Measurements from ENCODE around the gene PIP4K2C.

The PIP4K2C gene

GRCh38 chr12:57606821-57607220 is 15.8 kb downstream of the PIP4K2C start:
- no peak for DNase-seq (ENCODE audit: extremely low read depth, low read depth)
- TF ChIP-seq CTCF (IDR thresholded peaks at IDR 0.05; ENCODE audit: low read depth, low read length): no peak

- no peak for DNase-seq (ENCODE audit: extremely low read depth, low read depth)
- no peak for TF ChIP-seq CTCF (IDR thresholded peaks at IDR 0.05; ENCODE audit: low read depth, low read length)
These were observed 17.1 kb downstream of the PIP4K2C start for GRCh38 chr12:57607958-57608663.

GRCh38 chr12:57609101-57609780 is 18.2 kb downstream of the PIP4K2C start:
- TF ChIP-seq CTCF (IDR thresholded peaks at IDR 0.05; ENCODE audit: low read depth, low read length): no peak
- no peak for DNase-seq (ENCODE audit: extremely low read depth, low read depth)

GRCh38 chr12:57609781-57610553 is 19.0 kb downstream of the PIP4K2C start:
- TF ChIP-seq CTCF (IDR thresholded peaks at IDR 0.05; ENCODE audit: low read depth, low read length): no peak
- no peak for DNase-seq (ENCODE audit: extremely low read depth, low read depth)

- no peak for TF ChIP-seq CTCF (IDR thresholded peaks at IDR 0.05; ENCODE audit: low read depth, low read length)
- DNase-seq (ENCODE audit: extremely low read depth, low read depth): no peak
These were observed 19.6 kb downstream of the PIP4K2C start for GRCh38 chr12:57610554-57611107.

- DNase-seq (ENCODE audit: extremely low read depth, low read depth): no peak
- TF ChIP-seq CTCF (IDR thresholded peaks at IDR 0.05; ENCODE audit: low read depth, low read length): no peak
These were observed 20.3 kb downstream of the PIP4K2C start, which contains the start of gene ARHGEF25 for GRCh38 chr12:57611108-57611826. Gene ARHGEF25 (plus strand): TSS chr12:57611435. CDS start chr12:57611895, 460 bp downstream.

Measured in AG09319 (cell line).